ENCODE results near the gene IGF1R. TPM values are rescaled to one million over a fixed set of nuclear protein-coding genes. Genes with fewer than 3 reads are reported as not detected.

Gene IGF1R
- total RNA-seq, 2 donors from 2014 or later: 115 to 119 TPM

- Mint-ChIP-seq H3K27me3 (ENCODE audit: insufficient read depth) (no peaks in the 10 kb centered on the region), H3K4me3 (no peak overlapping the region)
- peak; percentile 25 for DNase-seq
Measured at GRCh38 chr15:98666441-98666840, 18.1 kb downstream of the IGF1R start.

GRCh38 chr15:98666841-98667240 lies 18.5 kb downstream of the IGF1R start:
- Histone ChIP-seq H3K9me3 (ENCODE audit: control insufficient read depth, low read length) (no peaks in the 10 kb centered on the region), H3K9ac (ENCODE audit: extremely low read depth, low read length, poor library complexity, severe bottlenecking) (no peak overlapping the region), H3K36me3 (ENCODE audit: control insufficient read depth, insufficient read depth, low read length) (peaks cover 23% of the 10 kb centered on the region), H3K27ac (ENCODE audit: low read depth, low read length) (no peak overlapping the region), H3K4me1 (ENCODE audit: control insufficient read depth, insufficient read depth, low read length) (peaks cover 40% of the 10 kb centered on the region), H3K27me3 (ENCODE audit: control insufficient read depth, insufficient read depth, low read length, poor library complexity, severe bottlenecking) (no peaks in the 10 kb centered on the region), H3K4me3 (ENCODE audit: low read length) (no peak overlapping the region)
- H3K4me3 Mint-ChIP-seq: no peak overlapping the region
- H3K4me1 Mint-ChIP-seq: peaks cover 77% of the 10 kb centered on the region
- H3K27me3 Mint-ChIP-seq (ENCODE audit: insufficient read depth): no peaks in the 10 kb centered on the region
- no peak for TF ChIP-seq CTCF (conservative IDR thresholded peaks at IDR 0.05)
- DNase-seq: peak; percentile 39
- 91 to 92% methylated on average over 4 to 7 of the region's 7 CpGs for WGBS, 2 experiments (ENCODE audit: insufficient coverage in 1 of 2, insufficient read length in 1 of 2)
- peaks cover 9% of the 10 kb centered on the region for H3K36me3 Mint-ChIP-seq (ENCODE audit: low read depth)
- no peak overlapping the region for H3K27ac Mint-ChIP-seq
- H3K9me3 Mint-ChIP-seq: no peaks in the 10 kb centered on the region

More at GRCh38 chr15:98666441-98666840, 18.1 kb downstream of the IGF1R start:
- Mint-ChIP-seq H3K4me1 (peaks cover 77% of the 10 kb centered on the region), H3K27ac (no peak overlapping the region), H3K9me3 (no peaks in the 10 kb centered on the region), H3K36me3 (ENCODE audit: low read depth) (peaks cover 5% of the 10 kb centered on the region)
- Histone ChIP-seq H3K27ac (ENCODE audit: low read depth, low read length) (no peak overlapping the region), H3K4me1 (ENCODE audit: control insufficient read depth, insufficient read depth, low read length) (peaks cover 40% of the 10 kb centered on the region), H3K9ac (ENCODE audit: extremely low read depth, low read length, poor library complexity, severe bottlenecking) (no peak overlapping the region), H3K9me3 (ENCODE audit: control insufficient read depth, low read length) (no peaks in the 10 kb centered on the region), H3K27me3 (ENCODE audit: control insufficient read depth, insufficient read depth, low read length, poor library complexity, severe bottlenecking) (no peaks in the 10 kb centered on the region), H3K36me3 (ENCODE audit: control insufficient read depth, insufficient read depth, low read length) (peaks cover 25% of the 10 kb centered on the region), H3K4me3 (ENCODE audit: low read length) (no peak overlapping the region)
- 95 to 98% methylated on average over 4 to 6 of the region's 6 CpGs for WGBS, 2 experiments (ENCODE audit: insufficient coverage in 1 of 2, insufficient read length in 1 of 2)
- TF ChIP-seq CTCF (conservative IDR thresholded peaks at IDR 0.05): no peak

GRCh38 chr15:98667521-98668179 lies 19.3 kb downstream of the IGF1R start:
- Mint-ChIP-seq H3K27me3 (ENCODE audit: insufficient read depth) (no peaks in the 10 kb centered on the region), H3K27ac (peak overlapping the region; percentile 79), H3K4me1 (peaks cover 72% of the 10 kb centered on the region), H3K9me3 (no peaks in the 10 kb centered on the region), H3K36me3 (ENCODE audit: low read depth) (peaks cover 10% of the 10 kb centered on the region), H3K4me3 (no peak overlapping the region)
- H3K9me3 ChIP-seq (ENCODE audit: control insufficient read depth, low read length): no peaks in the 10 kb centered on the region
- whole genome bisulfite sequencing, 2 experiments (ENCODE audit: insufficient coverage in 1 of 2, insufficient read length in 1 of 2): 87 to 91% methylated on average over 8 to 13 of the region's 13 CpGs
- no peak overlapping the region for H3K9ac ChIP-seq (ENCODE audit: extremely low read depth, low read length, poor library complexity, severe bottlenecking)
- H3K36me3 ChIP-seq (ENCODE audit: control insufficient read depth, insufficient read depth, low read length): peaks cover 23% of the 10 kb centered on the region
- H3K27me3 ChIP-seq (ENCODE audit: control insufficient read depth, insufficient read depth, low read length, poor library complexity, severe bottlenecking): no peaks in the 10 kb centered on the region
- H3K27ac ChIP-seq (ENCODE audit: low read depth, low read length): peak overlapping the region; percentile 38
- peaks cover 40% of the 10 kb centered on the region for H3K4me1 ChIP-seq (ENCODE audit: control insufficient read depth, insufficient read depth, low read length)
- DNase-seq: peak; percentile 84
- TF ChIP-seq CTCF (conservative IDR thresholded peaks at IDR 0.05): no peak
- no peak overlapping the region for H3K4me3 ChIP-seq (ENCODE audit: low read length)
